ENCODE measurements around the gene EPHB2.
"Not testable (repeated sequence)": the region's sequence is repeated elsewhere in the genome, so short reads cannot be mapped to it uniquely, and the experiment has no call there.

The EPHB2 gene

GRCh38 chr1:22710701-22711049 is at the start of gene EPHB2:
TSS of gene EPHB2 (plus strand) at chr1:22710839. CDS start at chr1:22710983, 144 bp downstream.
- peak; percentile 66 to 89 (median 80) for DNase-seq

DNA sequence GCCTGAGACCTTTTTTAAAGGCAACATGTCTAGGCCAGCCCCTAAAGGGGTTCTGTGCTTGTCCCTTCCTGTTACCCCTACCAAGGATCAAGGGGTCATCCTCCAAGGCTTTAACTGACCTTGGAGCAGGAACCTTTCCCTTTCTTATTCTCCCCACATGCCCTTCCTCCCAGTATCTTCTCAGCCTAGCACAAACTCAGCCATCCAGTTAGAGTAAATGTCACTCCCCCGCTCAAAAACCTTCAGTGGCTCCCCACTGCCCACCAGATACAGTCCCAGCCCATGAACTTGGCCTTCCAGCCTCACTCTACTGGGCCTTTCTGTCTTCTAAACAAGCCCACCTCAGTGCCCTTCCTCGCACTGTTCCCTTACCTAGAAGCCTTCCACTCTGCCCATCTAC is 48.8 kb upstream of the EPHB2 start:
- DNase-seq: no peak

GRCh38 chr1:22662318-22662717 is 48.3 kb upstream of the EPHB2 start:
- DNase-seq: no peak

GRCh38 chr1:22662986-22663408 is 47.6 kb upstream of the EPHB2 start:
- DNase-seq: no peak

GRCh38 chr1:22665752-22666151 is 44.9 kb upstream of the EPHB2 start:
- peak in 1 of 3 donors; percentile 38 for DNase-seq

DNA sequence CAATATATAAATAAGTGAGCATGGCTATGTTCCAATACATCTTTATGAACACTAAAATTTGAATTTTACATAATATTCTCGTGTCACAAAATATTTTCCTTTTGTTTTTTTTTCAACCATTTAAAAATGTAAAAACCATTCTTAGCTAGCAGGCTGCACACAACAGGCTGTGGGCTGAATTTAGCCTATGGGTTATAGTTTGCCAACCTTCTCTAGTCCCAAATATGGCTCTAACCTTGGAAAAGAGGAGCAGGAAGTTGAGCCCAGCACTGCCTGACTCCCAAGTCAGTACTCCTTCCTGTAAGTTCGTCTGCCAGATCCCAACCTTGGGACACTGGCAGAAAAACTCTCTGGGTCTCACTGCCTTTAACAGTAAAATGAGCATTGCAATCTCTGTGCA is 44.2 kb upstream of the EPHB2 start:
- DNase-seq: no peak

DNA sequence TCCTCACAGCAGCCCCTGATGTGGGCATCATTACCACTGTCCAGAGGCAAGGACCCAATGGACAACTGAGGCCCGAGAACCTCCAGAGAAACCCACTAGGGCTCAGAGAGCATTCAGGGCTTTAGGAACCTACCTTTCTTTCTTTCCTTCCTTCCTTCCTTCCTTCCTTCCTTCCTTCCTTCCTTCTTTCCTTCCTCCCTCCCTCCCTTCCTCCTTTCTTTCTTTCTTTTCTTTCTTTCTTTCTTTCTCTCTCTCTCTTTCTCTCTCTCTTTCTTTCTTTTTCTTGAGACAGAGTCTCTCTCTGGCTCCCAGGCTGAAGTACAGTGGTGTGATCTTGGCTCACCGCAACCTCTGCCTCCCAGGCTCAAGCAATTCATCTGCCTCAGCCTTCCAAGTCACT is 41.8 kb upstream of the EPHB2 start:
- not testable (repeated sequence) for DNase-seq

GRCh38 chr1:22670352-22670975 is 40.2 kb upstream of the EPHB2 start:
- DNase-seq: no peak

DNA sequence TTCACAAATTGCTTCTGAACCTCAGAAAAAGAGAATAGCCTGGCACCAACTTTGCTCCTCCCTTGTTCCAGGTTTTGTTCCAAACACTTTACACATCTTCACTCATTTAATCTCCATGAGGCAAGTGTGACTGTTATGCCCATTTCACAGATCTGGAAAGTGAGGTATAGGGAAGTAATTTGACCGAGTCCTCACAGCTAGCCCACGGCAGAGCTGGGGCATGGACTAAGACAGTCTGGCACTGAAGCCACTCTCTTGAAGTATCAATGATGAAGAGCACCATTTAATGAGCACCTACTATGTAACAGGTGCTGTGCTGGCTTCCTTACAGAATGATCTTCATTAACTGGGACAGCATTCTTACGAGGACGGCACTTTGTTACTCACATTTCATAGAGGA is 38.6 kb upstream of the EPHB2 start:
- DNase-seq: no peak

DNA sequence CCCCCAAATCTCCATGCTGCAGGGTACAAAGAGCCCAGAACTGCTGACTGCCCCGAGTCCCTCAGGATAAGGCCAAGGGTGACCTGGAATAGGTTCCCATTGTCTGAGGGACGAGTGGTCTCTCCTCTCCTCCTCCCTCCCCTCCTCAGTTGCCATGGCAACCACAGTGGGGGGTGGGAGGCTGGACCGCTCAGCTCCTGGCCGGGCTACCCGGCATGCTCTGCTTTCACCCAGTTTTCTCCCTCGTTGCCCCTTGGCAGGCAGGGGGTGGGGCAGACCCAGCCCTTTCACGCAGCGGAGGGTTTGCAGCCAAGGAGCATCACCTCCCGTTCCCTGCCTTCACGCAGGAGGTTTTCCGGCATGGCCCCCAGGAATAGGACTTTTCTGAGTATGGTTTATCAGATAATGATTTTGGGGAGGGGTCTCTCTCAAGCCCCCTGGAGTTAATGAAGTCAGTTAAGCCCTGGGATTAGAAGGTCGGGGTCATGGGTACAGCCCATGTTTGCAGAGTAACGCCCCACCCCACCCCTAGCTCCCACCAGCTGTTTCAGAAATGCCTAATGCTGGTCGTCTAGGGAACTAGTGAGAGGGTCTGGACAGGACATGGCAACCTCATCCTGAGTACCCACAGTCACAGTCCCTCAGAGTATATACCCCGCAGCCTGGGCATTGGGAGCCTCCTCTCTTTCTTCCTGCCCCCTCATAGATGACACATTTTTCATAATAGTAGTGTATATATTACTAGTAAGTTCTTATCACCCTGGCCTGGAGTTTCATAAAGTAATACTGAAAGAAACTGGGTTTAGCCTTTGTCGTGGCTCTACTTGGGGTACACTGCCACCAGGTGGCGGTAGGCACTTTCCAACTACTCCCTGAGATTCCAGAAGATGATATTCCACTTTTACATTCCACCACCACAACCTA is 36.9 kb upstream of the EPHB2 start:
- peak; percentile 70 to 82 (median 78) for DNase-seq

DNA sequence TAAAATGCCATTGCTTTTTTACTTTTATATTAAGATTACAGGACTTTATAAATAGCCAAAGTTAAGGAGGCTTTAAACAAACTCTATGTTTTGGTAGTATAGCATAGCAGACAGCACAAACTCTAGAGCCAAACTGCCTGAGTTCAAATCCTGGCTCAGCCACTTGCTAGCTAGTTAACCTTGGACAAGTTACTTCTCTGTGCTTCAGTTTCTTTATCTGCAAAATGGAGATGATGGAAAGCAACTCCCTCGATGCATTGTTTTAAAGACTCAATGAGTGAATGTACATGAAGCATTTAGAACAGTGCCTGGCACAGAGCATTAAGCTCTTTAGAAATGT is 36.3 kb upstream of the EPHB2 start:
- no peak for DNase-seq

GRCh38 chr1:22676151-22676550 is 34.5 kb upstream of the EPHB2 start:
- DNase-seq: not testable (repeated sequence)

DNA sequence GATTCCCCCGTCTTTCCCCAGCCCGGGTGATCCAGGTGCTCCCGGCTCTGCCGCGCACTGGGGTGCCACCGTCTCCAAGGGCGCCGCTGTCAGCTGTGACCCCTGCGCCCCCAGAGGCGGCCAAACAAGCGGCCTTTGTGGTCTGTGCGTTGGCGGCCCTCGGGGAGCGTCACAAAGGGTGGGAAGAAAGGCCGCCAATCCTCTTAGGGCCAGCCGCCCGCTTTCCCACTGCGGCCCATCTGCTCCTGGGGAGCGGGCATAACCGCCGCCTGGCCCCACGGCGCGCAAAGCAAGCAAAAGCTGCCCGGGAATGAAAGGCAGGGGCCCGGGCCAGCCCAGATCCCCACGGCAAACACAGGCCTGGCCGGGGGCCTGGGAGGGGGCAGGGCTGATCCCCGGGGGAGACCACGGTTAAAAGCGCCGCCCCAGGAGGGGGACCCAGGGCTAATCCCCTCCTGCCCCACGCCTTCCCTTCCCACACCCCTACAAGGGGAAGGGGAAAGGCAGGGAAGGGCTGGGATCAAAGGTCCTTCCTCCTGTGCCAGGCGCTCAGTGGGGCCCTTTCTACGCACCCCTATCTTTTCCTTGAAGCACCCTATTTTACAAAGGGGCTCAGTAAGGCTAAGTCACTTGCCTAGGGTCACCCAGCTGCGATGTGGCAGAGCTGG is 33.6 kb upstream of the EPHB2 start:
- no peak for DNase-seq

DNA sequence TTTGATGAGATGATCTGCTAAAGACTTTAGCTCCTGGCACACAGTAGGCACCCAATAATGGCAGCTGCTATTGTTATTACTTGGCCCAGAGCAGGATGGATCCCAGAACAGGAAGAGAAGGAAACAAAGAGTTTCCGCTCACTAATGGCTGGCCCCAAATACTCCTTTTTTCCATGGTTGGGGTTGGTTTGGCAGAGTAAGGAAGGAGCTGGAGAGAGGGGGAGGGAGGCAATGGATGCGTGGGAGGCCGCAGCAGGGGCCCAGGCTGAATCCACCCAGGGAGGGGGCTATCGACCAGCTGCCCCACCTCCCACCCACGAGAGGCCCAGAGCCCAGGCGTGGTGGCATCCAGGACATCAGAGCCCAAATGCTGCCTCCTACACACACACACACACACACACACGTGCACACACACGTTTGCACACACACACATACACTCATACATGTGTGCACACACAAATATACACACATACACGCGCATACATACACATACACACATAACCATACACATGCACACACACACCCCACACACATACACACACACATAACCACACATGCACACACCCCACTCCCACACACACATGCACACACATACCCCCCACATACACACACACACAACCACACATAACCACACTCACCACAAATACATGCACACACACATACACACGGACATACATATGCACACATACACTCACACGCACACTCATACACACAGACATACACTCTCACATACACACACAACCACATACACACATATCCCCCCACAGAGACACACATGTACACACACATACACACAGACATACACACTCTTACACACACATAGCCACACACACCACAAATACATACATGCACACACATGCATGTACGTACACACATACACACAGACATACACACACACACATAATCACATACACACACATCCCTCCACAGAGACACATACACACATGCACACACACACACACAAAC is 32.4 kb upstream of the EPHB2 start:
- no peak for DNase-seq

DNA sequence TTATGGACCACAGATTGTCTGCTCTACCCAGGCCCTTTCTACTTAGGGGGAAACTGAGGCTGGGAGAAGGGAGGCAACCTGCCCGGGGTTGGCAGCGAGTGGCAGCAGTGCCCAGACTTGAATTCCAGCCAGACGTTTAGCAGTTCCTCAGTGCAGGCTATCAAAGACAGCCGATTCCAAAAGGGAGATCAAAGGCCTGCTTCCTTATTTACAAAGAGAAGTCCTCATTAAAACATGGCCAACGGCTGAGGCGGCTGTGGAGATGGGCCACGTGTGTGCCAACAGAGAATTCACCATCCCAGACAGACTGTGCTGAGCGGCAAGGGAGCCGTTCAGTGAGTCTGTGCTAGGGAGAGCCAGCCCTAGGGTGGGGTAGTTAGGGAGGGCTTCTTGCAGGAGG is 29.9 kb upstream of the EPHB2 start:
- DNase-seq: no peak

- DNase-seq: no peak
Measured at GRCh38 chr1:22681556-22682276, 28.9 kb upstream of the EPHB2 start.

GRCh38 chr1:22683547-22683946 is 27.1 kb upstream of the EPHB2 start:
- DNase-seq: no peak

GRCh38 chr1:22685591-22686059 is 25.0 kb upstream of the EPHB2 start:
- no peak for DNase-seq

- no peak for DNase-seq
Measured at GRCh38 chr1:22687191-22687590, 23.4 kb upstream of the EPHB2 start.

DNA sequence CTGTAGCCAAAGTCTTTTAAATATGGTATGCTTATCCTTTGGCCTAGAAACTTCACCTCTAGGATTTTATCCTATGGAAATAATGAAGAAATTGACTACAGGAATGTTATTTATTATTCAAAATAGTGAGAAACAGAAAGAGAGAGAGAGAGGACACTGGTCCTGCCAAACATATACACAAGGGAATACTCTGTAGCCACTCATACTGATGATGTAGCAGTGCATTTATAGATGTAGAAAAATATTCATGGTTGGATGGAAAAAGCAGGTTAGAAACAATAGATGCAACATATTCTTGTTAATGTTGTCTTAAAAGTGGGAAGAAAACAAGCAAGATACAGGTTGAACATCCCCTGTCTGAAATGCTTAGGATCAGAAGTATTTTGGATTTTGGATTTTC is 22.2 kb upstream of the EPHB2 start:
- no peak for DNase-seq

DNA sequence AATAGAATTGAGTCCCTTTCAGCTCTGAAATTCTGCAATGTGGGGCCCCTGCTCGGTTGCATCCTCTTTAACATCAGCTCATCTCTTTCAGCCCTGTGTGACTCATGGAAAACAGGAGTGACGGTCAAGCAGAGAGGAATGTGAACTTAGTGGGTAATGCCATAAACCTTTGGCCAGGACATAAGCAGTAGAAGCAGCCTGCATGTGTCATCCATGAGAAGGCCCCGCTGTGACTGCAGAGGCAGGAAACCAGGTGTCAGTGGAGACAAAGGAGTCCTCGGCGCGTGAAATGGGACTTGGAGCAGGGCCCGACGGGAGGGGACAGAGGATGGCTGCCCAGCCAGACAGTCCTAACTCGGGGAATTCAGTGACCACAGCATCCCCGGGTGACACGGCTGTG is 21.1 kb upstream of the EPHB2 start:
- no peak for DNase-seq

All from suppressor macrophage treated with lipopolysaccharide for 1 hour (primary cell).